GM18505 (cell line): Measurements from ENCODE around the gene PAFAH1B1.

Experiments used
- ATAC-seq: cut with Tn5 transposase; IDR thresholded peaks from one replicate; pipeline ENCODE4 v1.9.1; 2021; ENCODE audit not compliant: unreplicated experiment
- POLR2A ChIP-seq: IDR thresholded peaks from 4 replicates; pipeline ENCODE4 v1.6.1; 2011; ENCODE audit warnings: borderline replicate concordance; ENCODE audit not compliant: insufficient read depth, insufficient read length; ENCODE audit errors: extremely low read depth

PAFAH1B1 gene

DNA sequence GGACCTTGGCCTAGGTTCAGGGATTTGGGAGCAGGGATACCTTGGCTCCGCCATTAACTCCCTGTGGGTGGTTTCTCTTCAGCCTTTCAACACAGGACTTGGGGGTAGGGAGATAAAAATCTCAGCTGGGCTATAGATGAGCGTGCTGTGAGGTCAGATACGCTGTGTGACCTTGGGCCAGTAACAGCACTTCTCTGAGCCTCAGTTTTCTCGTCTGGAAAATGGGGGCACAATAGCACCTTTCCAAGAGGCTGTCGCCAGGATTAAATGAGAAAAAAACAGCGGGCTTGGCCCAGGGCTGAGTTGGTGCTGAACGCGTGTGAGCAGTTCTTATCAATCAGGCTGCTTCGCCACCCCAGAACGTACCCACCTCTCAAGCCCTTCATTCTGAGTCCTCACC is 138.4 kb downstream of the PAFAH1B1 start:
- no peak for ATAC-seq
- no peak for TF ChIP-seq POLR2A

DNA sequence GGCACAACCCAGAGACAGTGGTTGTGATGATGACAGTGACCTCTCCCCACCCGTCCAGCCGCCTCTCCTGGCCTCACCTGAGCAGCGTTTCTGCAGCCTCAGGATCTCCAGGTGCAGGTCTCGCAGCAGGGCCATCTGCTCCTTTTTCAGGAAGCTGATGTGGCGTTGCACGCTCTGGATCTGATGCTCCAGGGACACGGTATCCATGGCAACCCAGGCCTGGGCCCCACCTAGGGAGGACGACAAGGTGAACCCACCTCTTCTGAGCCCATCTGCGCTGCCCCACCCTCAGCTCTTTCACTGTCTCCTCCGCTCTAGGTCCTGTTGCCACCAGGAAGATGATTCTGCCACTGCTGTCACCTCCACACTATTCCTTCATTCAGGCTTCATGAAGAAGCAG is 141.5 kb downstream of the PAFAH1B1 start:
- no peak for TF ChIP-seq POLR2A

More for the DNA sequence above, 141.5 kb downstream of the PAFAH1B1 start:
- ATAC-seq: no peak
